ENCODE data around the gene DPM2. TPM values are rescaled to one million over a fixed set of nuclear protein-coding genes. Genes with fewer than 3 reads are reported as not detected.

The DPM2 gene
- total RNA-seq, 4 donors from 2014 or later = 6.6 to 13.3 (median 8.5) TPM

- peaks cover 31 to 52% (median 43%) of the 10 kb centered on the region in 4 donors for H3K4me1 ChIP-seq
- WGBS = 2% methylated on average over 34 of the region's 70 CpGs
- no peaks in the 10 kb centered on the region for H3K9me3 ChIP-seq
- H3K36me3 ChIP-seq = peaks cover 0 to 18% (median 10%) of the 10 kb centered on the region in 4 donors
- peak; percentile 95 for DNase-seq (ENCODE audit: extremely low spot score)
- intact Hi-C loops (cut with DNase I) = no loop called here
- H3K27ac ChIP-seq (replicated peaks in 1 of 4) = no peak within 1 kb of the TSS
- H3K27me3 ChIP-seq = peaks cover 0 to 47% (median 24%) of the 10 kb centered on the region in 4 donors
- H3K4me3 ChIP-seq = peak within 1 kb of the TSS; percentile 51 to 69 (median 58)
- TF ChIP-seq POLR2A (IDR thresholded peaks at IDR 0.05; ENCODE audit: low read depth) (no peak), POLR2AphosphoS5 (IDR thresholded peaks at IDR 0.05) (peak in 1 of 2 donors; percentile 45)
These were observed 7.2 kb downstream of the DPM2 start, which contains the start of gene PIP5KL1 for GRCh38 chr9:127930231-127931091. PIP5KL1 (minus strand) TSS chr9:127930777; CDS start chr9:127930752, 25 bp downstream.

DNA sequence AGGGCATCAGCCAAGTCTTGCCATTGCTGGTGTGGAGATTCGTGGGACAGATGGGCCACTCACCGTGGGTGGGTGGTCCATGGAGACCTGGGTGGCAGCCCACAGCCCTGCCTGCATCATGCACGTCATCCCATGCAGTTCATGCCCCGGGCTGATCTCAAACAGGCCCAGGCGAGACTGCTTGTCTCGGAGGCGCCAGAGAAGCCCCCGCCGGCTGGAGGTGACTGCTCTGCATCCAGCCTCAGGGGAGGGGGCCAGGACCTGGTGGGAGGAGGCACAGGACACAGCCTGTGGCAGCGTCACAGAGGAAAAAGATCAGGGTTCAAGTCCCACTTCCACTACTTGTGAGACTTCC, 8.1 kb downstream of the DPM2 start:
- Histone ChIP-seq H3K4me3 (no peak overlapping the region), H3K9me3 (no peaks in the 10 kb centered on the region), H3K36me3 (peaks cover 0 to 11% (median 2%) of the 10 kb centered on the region in 4 donors), H3K4me1 (peaks cover 31 to 44% (median 41%) of the 10 kb centered on the region in 4 donors), H3K27ac (replicated peaks in 1 of 4) (no peak overlapping the region), H3K27me3 (peaks cover 0 to 56% (median 24%) of the 10 kb centered on the region in 4 donors)
- 68% methylated on average over 6 of the region's 10 CpGs for WGBS
- TF ChIP-seq POLR2A (IDR thresholded peaks at IDR 0.05; ENCODE audit: low read depth) (no peak), POLR2AphosphoS5 (IDR thresholded peaks at IDR 0.05) (no peak), EP300 (IDR thresholded peaks at IDR 0.05) (no peak)
- TF ChIP-seq, protein P1, sequence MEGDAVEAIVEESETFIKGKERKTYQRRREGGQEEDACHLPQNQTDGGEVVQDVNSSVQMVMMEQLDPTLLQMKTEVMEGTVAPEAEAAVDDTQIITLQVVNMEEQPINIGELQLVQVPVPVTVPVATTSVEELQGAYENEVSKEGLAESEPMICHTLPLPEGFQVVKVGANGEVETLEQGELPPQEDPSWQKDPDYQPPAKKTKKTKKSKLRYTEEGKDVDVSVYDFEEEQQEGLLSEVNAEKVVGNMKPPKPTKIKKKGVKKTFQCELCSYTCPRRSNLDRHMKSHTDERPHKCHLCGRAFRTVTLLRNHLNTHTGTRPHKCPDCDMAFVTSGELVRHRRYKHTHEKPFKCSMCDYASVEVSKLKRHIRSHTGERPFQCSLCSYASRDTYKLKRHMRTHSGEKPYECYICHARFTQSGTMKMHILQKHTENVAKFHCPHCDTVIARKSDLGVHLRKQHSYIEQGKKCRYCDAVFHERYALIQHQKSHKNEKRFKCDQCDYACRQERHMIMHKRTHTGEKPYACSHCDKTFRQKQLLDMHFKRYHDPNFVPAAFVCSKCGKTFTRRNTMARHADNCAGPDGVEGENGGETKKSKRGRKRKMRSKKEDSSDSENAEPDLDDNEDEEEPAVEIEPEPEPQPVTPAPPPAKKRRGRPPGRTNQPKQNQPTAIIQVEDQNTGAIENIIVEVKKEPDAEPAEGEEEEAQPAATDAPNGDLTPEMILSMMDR (IDR thresholded peaks at IDR 0.05) = no peak
- intact Hi-C loops (cut with DNase I) = loop anchor here (10.0 kb wide), 1 partner anchor 425 kb away; no protein-coding TSS in a partner anchor
- no peak for DNase-seq (ENCODE audit: extremely low spot score)

GRCh38 chr9:127928676-127929624, 8.7 kb downstream of the DPM2 start:
- Histone ChIP-seq H3K4me3 (no peak overlapping the region), H3K27ac (replicated peaks in 1 of 4) (no peak overlapping the region), H3K27me3 (peaks cover 0 to 62% (median 24%) of the 10 kb centered on the region in 4 donors), H3K36me3 (peaks cover 0 to 5% (median 0%) of the 10 kb centered on the region in 4 donors), H3K4me1 (peaks cover 31 to 44% (median 41%) of the 10 kb centered on the region in 4 donors), H3K9me3 (no peaks in the 10 kb centered on the region)
- TF ChIP-seq, protein P1 (IDR thresholded peaks at IDR 0.05) = no peak
- TF ChIP-seq EP300 (IDR thresholded peaks at IDR 0.05) (no peak), POLR2AphosphoS5 (IDR thresholded peaks at IDR 0.05) (no peak), POLR2A (IDR thresholded peaks at IDR 0.05; ENCODE audit: low read depth) (no peak)
- DNase-seq (ENCODE audit: extremely low spot score) = no peak
- intact Hi-C loops (cut with DNase I) = loop anchor here (10.0 kb wide), 1 partner anchor 424 kb away; no protein-coding TSS in a partner anchor
- WGBS = 72% methylated on average over 9 of the region's 11 CpGs

GRCh38 chr9:127927988-127928675, 9.5 kb downstream of the DPM2 start:
- intact Hi-C loops (cut with DNase I) = loop anchor here (10.0 kb wide), 1 partner anchor 423 kb away; no protein-coding TSS in a partner anchor
- no peak for TF ChIP-seq POLR2AphosphoS5 (IDR thresholded peaks at IDR 0.05)
- TF ChIP-seq, protein P1 (IDR thresholded peaks at IDR 0.05) = no peak
- no peak for TF ChIP-seq POLR2A (IDR thresholded peaks at IDR 0.05; ENCODE audit: low read depth)
- no peak for TF ChIP-seq EP300 (IDR thresholded peaks at IDR 0.05)
- H3K4me1 ChIP-seq = peaks cover 31 to 44% (median 41%) of the 10 kb centered on the region in 4 donors
- peaks cover 0 to 3% (median 0%) of the 10 kb centered on the region in 4 donors for H3K36me3 ChIP-seq
- 25% methylated on average over 8 of the region's 24 CpGs for WGBS
- H3K27me3 ChIP-seq = peaks cover 0 to 69% (median 24%) of the 10 kb centered on the region in 4 donors
- no peak overlapping the region for H3K4me3 ChIP-seq
- H3K27ac ChIP-seq (replicated peaks in 1 of 4) = no peak overlapping the region
- no peak for DNase-seq (ENCODE audit: extremely low spot score)
- H3K9me3 ChIP-seq = no peaks in the 10 kb centered on the region
